NCI-H526 (cell line): ENCODE results near the gene MAP3K6.

Source experiments
- DNase-seq, 2 experiments: peaks; one replicate each; lab custom pipeline; 2025; lab: John Stamatoyannopoulos, UW

MAP3K6 gene

GRCh38 chr1:27333717-27334279 lies 33.0 kb downstream of the MAP3K6 start:
- DNase-seq = no peak

DNA sequence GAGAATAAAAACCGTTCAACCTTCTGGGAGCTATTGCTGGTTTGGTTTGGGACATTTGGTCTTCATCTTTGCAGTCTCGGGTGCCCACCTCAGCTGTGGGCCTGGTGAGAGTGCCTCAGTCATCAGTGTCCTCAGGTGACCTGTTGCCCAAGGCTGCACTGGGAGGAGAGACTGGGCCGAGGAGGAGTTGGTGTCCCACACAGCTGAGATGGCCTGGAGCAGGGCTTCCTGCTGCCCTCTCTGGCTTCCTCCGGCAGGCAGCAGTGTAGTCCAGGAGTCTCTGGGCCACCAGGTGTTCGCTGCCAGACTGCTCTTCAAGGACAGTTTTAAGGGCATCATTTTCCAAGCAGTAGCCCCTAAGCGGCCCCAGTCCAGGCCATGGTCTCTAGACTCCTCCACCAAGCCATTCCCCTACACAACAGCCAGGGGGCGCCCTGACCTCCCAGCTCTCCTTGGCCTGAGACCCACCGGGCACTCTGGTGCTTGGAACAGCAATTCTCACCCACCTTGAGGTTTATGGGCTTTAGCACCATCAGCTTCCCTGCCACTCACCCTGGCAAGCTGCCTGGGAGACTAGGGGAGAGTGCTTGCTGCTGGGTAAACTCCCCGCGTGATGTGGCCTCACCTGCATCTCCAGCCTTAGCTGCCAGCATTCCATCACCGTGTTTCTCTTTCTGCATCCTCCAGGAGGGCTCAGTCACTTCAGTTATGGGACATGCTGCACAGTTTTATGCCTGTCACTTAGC lies 34.1 kb downstream of the MAP3K6 start:
- DNase-seq = peak in 1 of 2 experiments; percentile 57

DNA sequence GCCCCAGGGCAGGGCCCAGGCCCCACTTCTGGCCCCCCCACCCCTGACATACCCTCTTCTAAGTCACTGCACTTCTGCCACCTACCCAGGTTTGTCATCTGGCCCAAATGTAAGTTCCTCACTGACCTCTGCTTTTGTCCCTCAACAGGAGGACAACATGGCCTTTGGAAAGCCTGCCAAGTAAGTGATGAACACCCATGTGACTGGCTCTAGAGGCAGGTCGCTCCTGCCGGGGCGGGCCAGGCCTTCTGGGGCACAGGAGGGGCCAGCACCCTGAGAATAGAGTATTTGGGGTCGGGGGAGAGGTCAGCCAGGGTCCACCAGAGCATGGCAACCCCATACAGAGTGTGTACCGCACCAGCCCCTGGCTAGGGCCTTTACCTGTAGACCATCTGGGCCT lies 34.8 kb downstream of the MAP3K6 start:
- DNase-seq = no peak

GRCh38 chr1:27331426-27331825 lies 35.3 kb downstream of the MAP3K6 start:
- DNase-seq = no peak

GRCh38 chr1:27330786-27331185 lies 36.0 kb downstream of the MAP3K6 start:
- no peak for DNase-seq

- DNase-seq = no peak
These were observed 38.8 kb downstream of the MAP3K6 start for GRCh38 chr1:27327964-27328363.

- DNase-seq = no peak
These were observed 41.5 kb downstream of the MAP3K6 start for GRCh38 chr1:27325286-27325685.

DNA sequence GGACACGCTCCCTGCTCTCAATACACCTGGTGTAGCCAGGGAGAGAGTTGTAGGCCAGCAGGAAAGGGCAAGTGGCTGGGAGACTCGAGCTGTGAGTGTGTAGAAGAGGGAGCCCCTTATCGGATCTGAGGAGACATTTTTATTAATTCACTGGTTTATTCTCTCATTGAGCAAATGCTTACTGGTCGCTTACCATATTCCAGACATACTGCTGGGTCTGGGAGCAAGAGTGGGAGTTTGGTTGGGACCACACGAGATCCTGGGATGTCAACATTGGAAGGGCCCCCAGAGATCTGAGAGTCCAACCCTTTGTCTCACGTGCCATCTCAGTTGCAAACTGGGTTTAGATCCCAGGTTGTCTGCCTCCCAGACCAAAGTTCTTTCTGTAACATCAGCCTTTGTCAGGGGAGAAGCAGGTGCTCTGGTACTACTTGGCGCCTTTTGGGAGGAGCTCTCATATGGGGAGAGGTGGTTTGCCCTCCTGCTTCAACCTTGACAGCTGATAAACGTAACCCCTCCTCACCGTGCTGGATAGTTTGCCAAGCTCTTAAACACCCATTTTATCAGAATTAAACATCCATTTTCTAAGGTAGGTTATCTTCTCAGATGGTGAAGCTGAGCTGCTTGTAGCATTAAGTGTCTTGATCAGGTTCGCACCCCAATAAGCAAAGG lies 44.1 kb downstream of the MAP3K6 start:
- DNase-seq = no peak

DNA sequence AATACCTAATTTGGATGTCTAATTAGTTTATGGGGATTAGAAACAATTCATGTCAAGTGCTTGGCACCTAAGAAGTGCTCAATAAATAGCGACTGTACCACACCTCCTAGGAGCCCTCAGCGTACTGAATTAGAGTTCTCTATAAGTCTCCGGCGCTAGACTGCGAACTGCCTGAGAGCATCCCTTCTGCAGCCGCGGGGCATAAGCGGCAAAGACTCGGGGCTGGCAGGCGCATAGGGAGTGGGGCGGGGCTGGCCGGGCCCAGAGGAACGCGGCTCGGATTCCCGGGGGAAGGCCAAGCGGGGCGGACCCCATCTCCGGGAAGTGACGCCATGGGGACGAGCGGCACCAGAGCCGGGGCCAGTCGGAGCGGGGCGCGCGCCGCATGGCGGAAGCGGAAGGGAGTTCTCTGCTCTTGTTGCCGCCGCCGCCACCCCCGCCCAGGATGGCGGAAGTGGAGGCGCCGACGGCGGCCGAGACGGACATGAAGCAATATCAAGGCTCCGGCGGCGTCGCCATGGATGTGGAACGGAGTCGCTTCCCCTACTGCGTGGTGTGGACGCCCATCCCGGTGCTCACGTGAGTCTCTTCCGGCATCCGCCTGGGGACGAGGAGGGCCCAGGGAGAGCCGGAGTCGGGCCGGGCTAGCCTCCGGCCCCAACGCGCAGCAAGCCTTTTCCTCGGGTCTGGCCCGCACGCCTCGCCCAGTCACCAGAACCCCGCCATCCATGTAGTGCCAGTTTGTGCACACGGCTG lies 44.8 kb downstream of the MAP3K6 start, which contains the start of gene TMEM222:
Gene TMEM222 (plus strand): TSS at position 351 of the 756 bp plus-strand sequence. CDS start 35 bp downstream, at position 386.
- peak; percentile 86 to 98 for DNase-seq

DNA sequence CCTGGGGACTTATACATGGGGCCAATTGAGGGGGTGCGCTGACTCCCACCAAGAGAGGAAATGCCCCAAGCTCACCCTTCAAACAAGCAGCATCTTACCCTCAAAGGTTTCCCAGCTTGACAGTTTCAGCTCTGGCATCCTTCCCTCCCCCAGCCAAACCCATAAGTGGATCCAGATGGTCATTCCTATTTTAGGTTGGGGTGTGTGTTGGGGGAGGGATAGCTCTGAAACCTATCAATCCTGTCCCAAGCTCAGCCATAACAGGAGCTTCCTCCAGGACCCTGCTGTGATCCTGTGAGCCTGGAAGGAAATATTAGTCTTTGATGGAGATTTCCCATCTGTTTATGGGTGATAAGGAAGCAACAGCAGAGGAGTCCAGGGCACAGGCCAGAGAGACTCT lies 48.2 kb downstream of the MAP3K6 start:
- no peak for DNase-seq

DNA sequence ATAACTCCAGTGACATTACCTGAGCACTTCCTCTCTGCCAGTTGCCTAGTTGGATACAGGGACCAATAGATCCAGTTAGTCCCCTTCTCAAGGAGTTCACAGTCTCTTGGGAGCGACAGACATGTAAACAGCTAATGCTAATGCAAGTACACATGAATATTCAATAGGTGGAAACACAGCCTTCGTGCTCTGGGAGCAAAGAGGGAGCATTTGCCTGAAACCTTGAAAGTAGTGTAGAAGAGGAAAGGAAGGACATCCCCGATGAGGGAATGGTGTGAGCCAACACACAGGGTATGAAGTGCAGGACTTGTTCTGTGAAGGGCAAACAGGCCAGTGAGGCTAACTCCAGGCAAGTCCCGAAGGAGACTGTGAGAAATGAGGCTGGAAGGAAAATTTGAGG lies 48.6 kb downstream of the MAP3K6 start:
- DNase-seq = no peak

DNA sequence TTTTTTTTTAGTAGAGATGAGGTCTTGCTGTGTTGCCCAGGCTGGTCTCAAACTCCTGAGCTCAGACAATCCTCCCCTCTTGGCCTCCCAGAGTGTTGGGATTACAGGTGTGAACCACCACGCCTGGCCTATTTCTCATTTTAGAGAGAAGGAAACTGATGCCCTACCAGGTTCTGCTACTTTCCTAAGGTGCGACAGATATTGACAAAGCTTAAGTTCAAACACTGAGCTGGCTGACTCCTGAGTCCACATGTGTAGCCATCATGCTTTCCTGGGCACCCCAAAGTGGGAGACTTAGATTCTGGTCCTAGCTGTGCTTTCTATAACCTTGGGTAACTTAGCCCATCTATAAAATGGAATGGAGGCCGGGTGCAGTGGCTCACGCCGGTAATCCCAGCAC lies 49.9 kb downstream of the MAP3K6 start:
- DNase-seq = no peak

DNA sequence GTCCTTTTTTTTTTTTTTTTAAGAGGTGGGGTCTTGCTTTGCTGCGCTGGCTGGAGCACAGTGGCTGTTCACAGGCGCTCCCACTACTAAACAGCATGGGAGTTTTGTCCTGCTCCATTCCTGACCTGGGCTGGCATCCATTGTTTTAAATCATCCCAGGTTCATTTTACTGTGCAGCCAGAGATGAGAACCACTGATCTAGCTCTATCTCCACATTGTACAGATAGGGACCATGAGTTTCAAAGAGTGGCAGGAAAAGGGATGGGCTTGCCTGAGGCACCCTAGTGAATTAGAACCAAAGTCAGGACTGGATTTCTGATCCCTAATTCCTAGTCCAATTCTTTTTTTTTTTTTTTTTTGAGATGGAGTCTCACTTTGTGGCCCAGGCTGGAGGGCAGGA lies 52.0 kb downstream of the MAP3K6 start:
- DNase-seq = no peak

- no peak for DNase-seq
These were observed 52.6 kb downstream of the MAP3K6 start for GRCh38 chr1:27314169-27314568.

DNA sequence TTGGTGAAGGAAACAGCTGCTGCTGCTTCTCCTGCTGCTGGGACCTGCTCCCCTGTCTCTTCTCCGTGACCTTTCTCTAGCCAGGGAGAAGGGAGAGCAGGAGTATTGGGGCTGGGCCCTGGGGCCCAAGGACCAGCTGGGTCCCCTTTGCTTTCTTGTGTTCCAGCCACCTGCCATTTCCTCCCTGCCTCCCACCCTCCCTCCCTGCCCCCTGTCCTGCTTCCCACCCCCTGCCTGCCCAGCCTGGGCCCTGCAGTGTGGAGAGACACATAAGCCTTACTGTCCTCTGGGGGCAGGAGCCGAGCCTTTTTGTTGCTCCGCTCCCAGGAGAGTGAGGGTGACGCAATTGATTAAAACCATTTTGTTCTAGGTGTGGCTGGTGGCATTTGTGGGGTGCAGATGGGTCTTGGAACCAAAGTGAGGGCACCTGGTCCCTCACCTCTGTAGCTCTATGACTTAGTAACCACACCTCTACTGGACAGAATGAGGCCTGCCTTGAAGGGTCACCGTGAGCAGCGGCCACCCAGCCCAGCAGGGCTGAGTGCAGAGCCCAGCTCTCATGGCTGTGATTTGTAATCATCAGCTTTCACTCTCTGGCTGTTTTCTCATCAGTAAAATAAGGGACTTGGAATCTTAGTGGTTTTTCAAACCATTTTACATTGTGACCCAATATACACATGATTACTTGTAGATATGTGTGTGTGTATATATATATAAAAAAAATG lies 58.7 kb downstream of the MAP3K6 start:
- no peak for DNase-seq

DNA sequence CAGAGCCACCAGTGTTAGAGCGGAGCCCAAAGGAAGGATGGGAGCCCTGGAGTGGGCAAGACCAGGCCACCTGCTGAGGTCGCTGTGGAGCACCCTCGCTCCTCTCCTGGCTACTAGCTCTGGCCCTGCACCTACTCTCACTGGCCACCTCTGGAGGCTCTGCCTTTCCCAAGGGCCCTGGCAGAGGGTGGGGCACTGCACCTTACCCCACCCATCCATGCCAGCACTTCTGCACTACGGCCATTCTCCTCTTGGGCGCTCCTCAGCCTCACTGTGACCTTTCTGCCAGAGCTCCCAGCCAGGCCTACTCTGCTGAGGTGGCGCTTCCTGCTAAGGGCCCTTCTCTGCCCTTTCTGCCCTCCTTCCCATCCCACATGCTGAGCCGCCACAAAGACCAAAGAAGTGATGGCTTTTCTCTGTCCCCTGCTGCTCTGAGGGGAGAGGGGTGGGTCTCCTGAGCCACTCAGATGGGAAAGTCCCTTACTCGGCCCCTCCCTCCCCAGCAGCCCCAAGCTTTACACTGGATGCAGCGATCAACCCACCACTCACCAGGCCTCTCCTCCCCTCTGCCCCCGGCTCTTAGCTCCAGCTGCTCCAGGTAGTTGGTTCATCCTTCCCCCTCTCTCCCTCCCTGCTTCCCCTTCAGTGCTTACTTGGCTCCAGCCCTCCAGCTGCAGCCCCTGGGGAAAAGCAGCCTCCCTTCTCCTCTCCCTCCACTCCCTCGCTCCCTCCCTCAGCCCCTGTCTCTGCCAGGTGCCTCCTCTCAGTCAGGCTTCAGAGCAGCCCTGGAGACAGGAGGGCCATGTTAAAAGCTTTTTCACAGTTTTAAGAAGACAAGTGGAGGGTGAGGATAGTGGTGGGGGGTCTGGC lies 59.6 kb downstream of the MAP3K6 start:
- peak in 1 of 2 experiments; percentile 25 for DNase-seq

DNA sequence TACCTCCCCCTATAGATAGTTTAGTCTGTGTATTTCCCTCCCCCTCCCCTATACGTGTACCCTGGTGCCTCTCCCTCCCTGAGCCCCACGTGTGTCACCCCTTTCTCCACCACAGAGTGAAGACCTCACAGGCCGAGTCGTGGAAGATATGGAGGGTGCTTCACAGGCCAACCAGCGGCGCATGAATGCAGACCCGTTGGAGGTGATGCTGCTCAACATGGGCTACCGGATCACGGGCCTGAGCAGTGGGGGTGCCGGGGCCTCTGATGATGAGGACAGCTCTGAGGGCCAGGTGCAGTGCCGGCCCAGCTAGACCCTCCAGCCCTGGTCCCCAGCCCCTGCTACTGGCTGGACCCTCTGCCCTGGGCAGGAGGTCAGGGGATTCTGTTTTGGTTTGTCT lies 60.7 kb downstream of the MAP3K6 start:
- DNase-seq = no peak
